HEK293 (cell line): Measurements from ENCODE around the gene MYOG.

Experiments used
- CTCF ChIA-PET: fragments of 350-600 bp; formaldehyde crosslinking; extraction: SDS; loops from one replicate; lab custom pipeline; 2021; ENCODE audit warnings: antibody characterized with exemption; lab: Yijun Ruan, JAX
- POLR2A ChIA-PET: fragments of 300-600 bp; formaldehyde crosslinking; extraction: SDS; loops from one replicate; lab custom pipeline; 2020; ENCODE audit warnings: antibody characterized with exemption, inconsistent platforms; lab: Yijun Ruan, JAX
- H3K27ac ChIP-seq: fragments of 200-500 bp; sonication (Bioruptor generic); 2 replicates; pipeline ENCODE4 v1.5.1; 2014; ENCODE audit warnings: low read depth, low read length, control low read depth, inconsistent platforms; ENCODE audit errors: extremely low read depth
- H3K36me3 ChIP-seq, 2 experiments: fragments of 200-500 bp in 1 of 2; sonication (Bioruptor generic) in 1 of 2; 1 replicate in 1 of 2; 2 replicates in 1 of 2; pipeline ENCODE4 v1.5.1; 2014 to 2017; ENCODE audit warnings: inconsistent platforms in 2 of 2, low read length in 2 of 2; ENCODE audit not compliant: control insufficient read depth in 2 of 2, insufficient read depth in 1 of 2
- H3K4me1 ChIP-seq: fragments of 200-500 bp; sonication (Bioruptor generic); 2 replicates; pipeline ENCODE4 v1.5.1; 2014; ENCODE audit warnings: mild to moderate bottlenecking, low read length, inconsistent platforms; ENCODE audit not compliant: control insufficient read depth, insufficient read depth
- H3K4me3 ChIP-seq: 2 replicates; pipeline ENCODE4 v1.5.1; 2011; ENCODE audit warnings: low read depth, mild to moderate bottlenecking, control low read depth, low read length, moderate library complexity
- H3K9me3 ChIP-seq: fragments of 200-500 bp; sonication (Bioruptor generic); 2 replicates; pipeline ENCODE4 v1.5.1; 2014; ENCODE audit warnings: low read depth, low read length, inconsistent platforms; ENCODE audit not compliant: control insufficient read depth, insufficient read depth
- BCL11A ChIP-seq: fragments of 450-650 bp; formaldehyde crosslinking; IDR thresholded peaks from 2 replicates; pipeline ENCODE4 v1.5.1; 2016; ENCODE audit warnings: low read depth, missing biosample characterization, missing genetic modification characterization
- GFI1B ChIP-seq: fragments of 450-650 bp; formaldehyde crosslinking; IDR thresholded peaks from 2 replicates; pipeline ENCODE4 v1.5.1; 2016; ENCODE audit warnings: missing biosample characterization, missing genetic modification characterization
- HOXA7 ChIP-seq: sonication (generic); formaldehyde crosslinking; IDR thresholded peaks from 2 replicates; pipeline ENCODE4 v1.8.1; 2022; ENCODE audit warnings: missing genetic modification reagents, borderline replicate concordance
- MEIS1 ChIP-seq: sonication (generic); formaldehyde crosslinking; IDR thresholded peaks from 2 replicates; pipeline ENCODE4 v1.8.1; 2022; ENCODE audit warnings: missing genetic modification reagents, mild to moderate bottlenecking, borderline replicate concordance
- OVOL3 ChIP-seq: fragments of 450-650 bp; formaldehyde crosslinking; IDR thresholded peaks from 2 replicates; pipeline ENCODE4 v1.5.1; 2016; ENCODE audit warnings: missing biosample characterization, missing genetic modification characterization
- SCRT2 ChIP-seq: fragments of 450-650 bp; formaldehyde crosslinking; IDR thresholded peaks from 2 replicates; pipeline ENCODE4 v1.5.1; 2016; ENCODE audit warnings: missing biosample characterization, missing genetic modification characterization
- SP3 ChIP-seq: fragments of 450-650 bp; formaldehyde crosslinking; IDR thresholded peaks from 2 replicates; pipeline ENCODE4 v1.5.1; 2016; ENCODE audit warnings: missing biosample characterization, missing genetic modification characterization
- TCF7L2 ChIP-seq: IDR thresholded peaks from 2 replicates; pipeline ENCODE4 v1.6.1; 2011; ENCODE audit warnings: low read depth, mild to moderate bottlenecking, inconsistent platforms, low read length, moderate library complexity, borderline replicate concordance
- WT1 ChIP-seq: fragments of 450-650 bp; formaldehyde crosslinking; IDR thresholded peaks from 2 replicates; pipeline ENCODE4 v1.5.1; 2016; ENCODE audit warnings: missing biosample characterization, missing genetic modification characterization
- ZBTB26 ChIP-seq: fragments of 450-650 bp; formaldehyde crosslinking; optimal IDR thresholded peaks from 2 replicates; pipeline ENCODE3; 2016; ENCODE audit warnings: missing biosample characterization, mild to moderate bottlenecking, missing genetic modification characterization
- ZIC2 ChIP-seq: fragments of 450-650 bp; formaldehyde crosslinking; IDR thresholded peaks from 2 replicates; pipeline ENCODE4 v1.5.1; 2016; ENCODE audit warnings: missing biosample characterization, missing genetic modification characterization
- ZNF10 ChIP-seq: fragments of 450-650 bp; formaldehyde crosslinking; IDR thresholded peaks from 2 replicates; pipeline ENCODE4 v1.5.1; 2017; ENCODE audit warnings: missing biosample characterization, missing genetic modification characterization
- ZNF112 ChIP-seq: fragments of 450-650 bp; formaldehyde crosslinking; IDR thresholded peaks from 2 replicates; pipeline ENCODE4 v1.5.0; 2017; ENCODE audit warnings: missing biosample characterization, missing genetic modification characterization
- ZNF133 ChIP-seq: fragments of 450-650 bp; formaldehyde crosslinking; IDR thresholded peaks from 2 replicates; pipeline ENCODE4 v1.5.1; 2016; ENCODE audit warnings: missing biosample characterization, missing genetic modification characterization
- ZNF19 ChIP-seq: fragments of 450-650 bp; formaldehyde crosslinking; IDR thresholded peaks from 2 replicates; pipeline ENCODE4; 2016; ENCODE audit warnings: missing biosample characterization, missing genetic modification characterization, low read depth
- ZNF202 ChIP-seq: fragments of 450-650 bp; formaldehyde crosslinking; IDR thresholded peaks from 2 replicates; pipeline ENCODE4 v1.5.1; 2016; ENCODE audit warnings: missing biosample characterization, missing genetic modification characterization, borderline replicate concordance
- ZNF324 ChIP-seq: fragments of 450-650 bp; formaldehyde crosslinking; IDR thresholded peaks from 2 replicates; pipeline ENCODE4 v1.5.1; 2016; ENCODE audit warnings: missing biosample characterization, missing genetic modification characterization
- ZNF473 ChIP-seq: fragments of 450-650 bp; formaldehyde crosslinking; IDR thresholded peaks from 2 replicates; pipeline ENCODE4 v1.5.1; 2017; ENCODE audit warnings: missing biosample characterization, missing genetic modification characterization
- ZNF521 ChIP-seq: fragments of 450-650 bp; formaldehyde crosslinking; IDR thresholded peaks from 2 replicates; pipeline ENCODE4 v1.5.1; 2017; ENCODE audit warnings: missing biosample characterization, mild to moderate bottlenecking, missing genetic modification characterization
- ZNF600 ChIP-seq: fragments of 450-650 bp; formaldehyde crosslinking; IDR thresholded peaks from 2 replicates; pipeline ENCODE4 v1.5.1; 2016; ENCODE audit warnings: missing biosample characterization, missing genetic modification characterization
- ZNF626 ChIP-seq: fragments of 450-650 bp; sonication (Bioruptor Pico); formaldehyde crosslinking; IDR thresholded peaks from 2 replicates; pipeline ENCODE4 v1.5.1; 2018; ENCODE audit warnings: missing biosample characterization, missing genetic modification characterization, inconsistent platforms
- ZNF791 ChIP-seq: fragments of 450-650 bp; formaldehyde crosslinking; IDR thresholded peaks from 2 replicates; pipeline ENCODE4 v1.5.1; 2016; ENCODE audit warnings: missing biosample characterization, missing genetic modification characterization
- ZNF792 ChIP-seq: fragments of 450-650 bp; formaldehyde crosslinking; IDR thresholded peaks from 2 replicates; pipeline ENCODE4 v1.5.1; 2016; ENCODE audit warnings: missing biosample characterization, missing genetic modification characterization
- ZNF837 ChIP-seq: fragments of 450-650 bp; formaldehyde crosslinking; IDR thresholded peaks from 2 replicates; pipeline ENCODE4 v1.5.1; 2016; ENCODE audit warnings: missing biosample characterization, missing genetic modification characterization
- TF ChIP-seq, protein P1 (sequence below): fragments of 450-650 bp; formaldehyde crosslinking; IDR thresholded peaks from 2 replicates; pipeline ENCODE4 v1.5.1; 2016; ENCODE audit warnings: missing biosample characterization, missing genetic modification characterization, borderline replicate concordance

MYOG gene

DNA sequence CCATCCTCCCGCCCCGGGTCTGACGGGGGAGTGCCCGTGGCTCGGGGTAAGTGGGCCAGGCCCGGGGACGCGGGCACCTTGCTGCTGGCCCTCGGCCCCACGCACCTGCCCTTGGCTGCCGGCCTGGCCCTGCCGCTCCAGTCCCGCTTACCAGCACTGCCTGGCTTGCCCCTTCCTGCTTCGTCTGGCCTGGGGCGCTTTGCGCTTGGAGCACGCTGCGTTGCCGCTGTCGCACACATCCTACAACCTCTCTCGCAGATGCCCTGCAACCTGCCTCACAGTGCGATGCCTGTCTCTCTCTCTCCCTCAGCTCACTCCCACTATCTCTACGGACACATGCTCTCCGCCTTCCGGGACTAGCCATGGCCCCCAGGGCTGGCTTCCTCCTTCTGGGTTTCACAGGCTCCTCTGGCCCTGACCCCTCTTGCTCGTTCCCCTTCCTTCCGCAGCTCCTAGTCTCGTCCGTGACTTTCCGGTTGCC lies 9.7 kb downstream of the MYOG start:
- Histone ChIP-seq H3K4me1 (no peaks in the 10 kb centered on the region), H3K36me3 (no peaks in the 10 kb centered on the region; a peak in 1 of 3 replicates), H3K9me3 (no peaks in the 10 kb centered on the region), H3K27ac (no peak overlapping the region), H3K4me3 (no peak overlapping the region)
- ChIA-PET CTCF (interaction anchor here (0.5 to 2.5 kb wide), 2 partner anchors 36 to 124 kb away, joined by 3 to 12 read pairs; no protein-coding TSS in a partner anchor), POLR2A (no interaction called here)
- TF ChIP-seq OVOL3 (tag by site-specific recombination) (no peak), BCL11A (tag by site-specific recombination) (no peak), ZNF521 (tag by site-specific recombination) (no peak), ZNF133 (no peak), MEIS1 (CRISPR knock-in tag) (no peak), ZNF626 (no peak), ZNF791 (tag by site-specific recombination) (no peak), ZNF600 (tag by site-specific recombination) (no peak), ZNF473 (tag by site-specific recombination) (no peak), SP3 (no peak)
- TF ChIP-seq, protein P1, sequence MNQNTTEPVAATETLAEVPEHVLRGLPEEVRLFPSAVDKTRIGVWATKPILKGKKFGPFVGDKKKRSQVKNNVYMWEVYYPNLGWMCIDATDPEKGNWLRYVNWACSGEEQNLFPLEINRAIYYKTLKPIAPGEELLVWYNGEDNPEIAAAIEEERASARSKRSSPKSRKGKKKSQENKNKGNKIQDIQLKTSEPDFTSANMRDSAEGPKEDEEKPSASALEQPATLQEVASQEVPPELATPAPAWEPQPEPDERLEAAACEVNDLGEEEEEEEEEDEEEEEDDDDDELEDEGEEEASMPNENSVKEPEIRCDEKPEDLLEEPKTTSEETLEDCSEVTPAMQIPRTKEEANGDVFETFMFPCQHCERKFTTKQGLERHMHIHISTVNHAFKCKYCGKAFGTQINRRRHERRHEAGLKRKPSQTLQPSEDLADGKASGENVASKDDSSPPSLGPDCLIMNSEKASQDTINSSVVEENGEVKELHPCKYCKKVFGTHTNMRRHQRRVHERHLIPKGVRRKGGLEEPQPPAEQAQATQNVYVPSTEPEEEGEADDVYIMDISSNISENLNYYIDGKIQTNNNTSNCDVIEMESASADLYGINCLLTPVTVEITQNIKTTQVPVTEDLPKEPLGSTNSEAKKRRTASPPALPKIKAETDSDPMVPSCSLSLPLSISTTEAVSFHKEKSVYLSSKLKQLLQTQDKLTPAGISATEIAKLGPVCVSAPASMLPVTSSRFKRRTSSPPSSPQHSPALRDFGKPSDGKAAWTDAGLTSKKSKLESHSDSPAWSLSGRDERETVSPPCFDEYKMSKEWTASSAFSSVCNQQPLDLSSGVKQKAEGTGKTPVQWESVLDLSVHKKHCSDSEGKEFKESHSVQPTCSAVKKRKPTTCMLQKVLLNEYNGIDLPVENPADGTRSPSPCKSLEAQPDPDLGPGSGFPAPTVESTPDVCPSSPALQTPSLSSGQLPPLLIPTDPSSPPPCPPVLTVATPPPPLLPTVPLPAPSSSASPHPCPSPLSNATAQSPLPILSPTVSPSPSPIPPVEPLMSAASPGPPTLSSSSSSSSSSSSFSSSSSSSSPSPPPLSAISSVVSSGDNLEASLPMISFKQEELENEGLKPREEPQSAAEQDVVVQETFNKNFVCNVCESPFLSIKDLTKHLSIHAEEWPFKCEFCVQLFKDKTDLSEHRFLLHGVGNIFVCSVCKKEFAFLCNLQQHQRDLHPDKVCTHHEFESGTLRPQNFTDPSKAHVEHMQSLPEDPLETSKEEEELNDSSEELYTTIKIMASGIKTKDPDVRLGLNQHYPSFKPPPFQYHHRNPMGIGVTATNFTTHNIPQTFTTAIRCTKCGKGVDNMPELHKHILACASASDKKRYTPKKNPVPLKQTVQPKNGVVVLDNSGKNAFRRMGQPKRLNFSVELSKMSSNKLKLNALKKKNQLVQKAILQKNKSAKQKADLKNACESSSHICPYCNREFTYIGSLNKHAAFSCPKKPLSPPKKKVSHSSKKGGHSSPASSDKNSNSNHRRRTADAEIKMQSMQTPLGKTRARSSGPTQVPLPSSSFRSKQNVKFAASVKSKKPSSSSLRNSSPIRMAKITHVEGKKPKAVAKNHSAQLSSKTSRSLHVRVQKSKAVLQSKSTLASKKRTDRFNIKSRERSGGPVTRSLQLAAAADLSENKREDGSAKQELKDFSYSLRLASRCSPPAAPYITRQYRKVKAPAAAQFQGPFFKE (tag by site-specific recombination) = no peak

GRCh38 chr1:203075236-203076030 lies 10.4 kb downstream of the MYOG start:
- no peaks in the 10 kb centered on the region for H3K9me3 ChIP-seq
- no peak overlapping the region for H3K4me3 ChIP-seq
- no peaks in the 10 kb centered on the region; a peak in 1 of 3 replicates for H3K36me3 ChIP-seq
- H3K27ac ChIP-seq = no peak overlapping the region
- no peak for TF ChIP-seq WT1 (tag by site-specific recombination)
- TF ChIP-seq SCRT2 (tag by site-specific recombination) = no peak
- ChIA-PET POLR2A (no interaction called here), CTCF (no interaction called here)
- H3K4me1 ChIP-seq = no peaks in the 10 kb centered on the region

GRCh38 chr1:203074610-203075009 lies 11.2 kb downstream of the MYOG start:
- ChIA-PET CTCF (interaction anchor here (0.5 to 2.1 kb wide), 2 partner anchors 17 to 35 kb away, joined by 3 to 4 read pairs; no protein-coding TSS in a partner anchor), POLR2A (no interaction called here)
- Histone ChIP-seq H3K9me3 (no peaks in the 10 kb centered on the region), H3K4me1 (no peaks in the 10 kb centered on the region), H3K36me3 (no peaks in the 10 kb centered on the region; a peak in 1 of 3 replicates), H3K4me3 (no peak overlapping the region), H3K27ac (no peak overlapping the region)
- TF ChIP-seq ZNF10 (tag by site-specific recombination) = no peak
- no peak for TF ChIP-seq ZNF792
- no peak for TF ChIP-seq ZNF837 (tag by site-specific recombination)
- TF ChIP-seq ZIC2 (tag by site-specific recombination) = no peak
- no peak for TF ChIP-seq ZNF521 (tag by site-specific recombination)
- no peak for TF ChIP-seq ZNF202 (tag by site-specific recombination)
- no peak for TF ChIP-seq ZBTB26 (tag by site-specific recombination)
- TF ChIP-seq ZNF324 (tag by site-specific recombination) = no peak
- no peak for TF ChIP-seq TCF7L2
- no peak for TF ChIP-seq MEIS1 (CRISPR knock-in tag)
- no peak for TF ChIP-seq ZNF112 (tag by site-specific recombination)
- no peak for TF ChIP-seq HOXA7
- TF ChIP-seq WT1 (tag by site-specific recombination) = no peak
- no peak for TF ChIP-seq GFI1B (tag by site-specific recombination)
- no peak for TF ChIP-seq ZNF19 (tag by site-specific recombination)
